Activated CD8-positive, alpha-beta memory T cell treated with anti-CD3 and anti-CD28 coated beads, Interleukin-2, amount 10 ng/mL, durations not matched to agents 7 days and 5 days (primary cell): ENCODE results near the gene PPP1R1B. TPM values are rescaled to one million over a fixed set of nuclear protein-coding genes. Genes with fewer than 3 reads are reported as not detected.

Source experiments
- ATAC-seq: fragments of 150-1000 bp; cut with Tn5 transposase; one replicate; pipeline ENCODE4 v1.10.0; 2021; ENCODE audit warnings: moderate library complexity
- CTCF ChIA-PET: fragments of 350-600 bp; sonication (Branson Sonifier 250); formaldehyde crosslinking; loops from one replicate; lab custom pipeline; 2021; ENCODE audit warnings: antibody characterized with exemption; lab: Charles Lee
- DNase-seq: peaks from one replicate; pipeline ENCODE4 v3.0.0-alpha.2; 2020
- H3K27ac Mint-ChIP-seq: one replicate; pipeline ENCODE4 v1.8.0; 2021; ENCODE audit warnings: mild to moderate bottlenecking, mixed read lengths
- H3K27me3 Mint-ChIP-seq: one replicate; pipeline ENCODE4 v1.8.0; 2021; ENCODE audit warnings: mixed read lengths
- H3K36me3 Mint-ChIP-seq: one replicate; pipeline ENCODE4 v1.8.0; 2021; ENCODE audit warnings: mild to moderate bottlenecking, mixed read lengths
- H3K4me1 Mint-ChIP-seq: one replicate; pipeline ENCODE4 v1.8.0; 2021; ENCODE audit warnings: mixed read lengths
- H3K4me3 Mint-ChIP-seq: one replicate; pipeline ENCODE4 v1.8.0; 2021; ENCODE audit warnings: mild to moderate bottlenecking, moderate library complexity, mixed read lengths
- H3K9me3 Mint-ChIP-seq: one replicate; pipeline ENCODE4 v1.8.0; 2022; ENCODE audit warnings: low read depth, mixed read lengths
- total RNA-seq, 2 experiments: library from RNA; stranded (reverse); gene quantifications; one replicate each; pipeline ENCODE4 v1.2.3, GENCODE V29; 2021

The PPP1R1B gene
- total RNA-seq, 2 experiments from 2014 or later, result not detected

DNA sequence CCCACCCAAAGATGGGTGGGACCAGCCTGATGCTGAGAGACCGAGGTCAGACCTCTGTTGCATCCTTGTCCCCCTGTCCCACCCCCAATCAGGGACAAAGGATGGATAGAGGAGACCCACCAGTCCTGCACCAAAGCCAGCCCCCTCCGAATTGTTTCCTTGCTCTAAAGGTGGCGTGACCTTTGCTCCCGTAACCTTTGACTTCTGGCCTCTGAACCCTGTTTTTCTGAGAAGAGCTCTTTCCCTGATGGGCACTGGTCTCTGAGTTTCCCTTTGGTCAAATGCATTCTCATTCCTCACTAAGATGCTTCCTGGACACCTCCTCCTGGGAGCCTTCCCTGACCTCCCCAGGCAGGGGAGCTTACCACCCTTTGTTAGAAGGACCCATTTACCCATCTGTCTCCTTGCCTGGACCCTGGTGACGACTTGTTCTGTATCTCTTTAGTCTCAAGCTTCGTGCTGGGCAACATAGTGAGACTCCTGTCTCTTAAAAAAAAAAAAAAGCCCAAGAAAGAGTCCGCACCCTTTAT, 13.8 kb upstream of the PPP1R1B start:
- Mint-ChIP-seq H3K27ac (no peak overlapping the region), H3K36me3 (no peaks in the 10 kb centered on the region), H3K27me3 (peaks cover 60% of the 10 kb centered on the region), H3K9me3 (no peaks in the 10 kb centered on the region), H3K4me1 (no peaks in the 10 kb centered on the region), H3K4me3 (no peak overlapping the region)
- CTCF ChIA-PET, result interaction anchor here (2.4 to 2.7 kb wide), 2 partner anchors 9 to 10 kb away, joined by 8 to 22 read pairs; no protein-coding TSS in a partner anchor
- ATAC-seq (no peak), DNase-seq (no peak)

GRCh38 chr17:39614545-39615157, 12.1 kb upstream of the PPP1R1B start:
- no peak overlapping the region for H3K27ac Mint-ChIP-seq
- CTCF ChIA-PET, result interaction anchor here (1.7 to 13.1 kb wide), 2 partner anchors 9 to 20 kb away, joined by 13 to 300 read pairs; partner anchors contain the start of gene STARD3
- no peaks in the 10 kb centered on the region for H3K36me3 Mint-ChIP-seq
- peaks cover 58% of the 10 kb centered on the region for H3K27me3 Mint-ChIP-seq
- H3K4me1 Mint-ChIP-seq, result peaks cover 1% of the 10 kb centered on the region
- no peak overlapping the region for H3K4me3 Mint-ChIP-seq
- no peak for ATAC-seq
- no peaks in the 10 kb centered on the region for H3K9me3 Mint-ChIP-seq
- DNase-seq, result no peak

DNA sequence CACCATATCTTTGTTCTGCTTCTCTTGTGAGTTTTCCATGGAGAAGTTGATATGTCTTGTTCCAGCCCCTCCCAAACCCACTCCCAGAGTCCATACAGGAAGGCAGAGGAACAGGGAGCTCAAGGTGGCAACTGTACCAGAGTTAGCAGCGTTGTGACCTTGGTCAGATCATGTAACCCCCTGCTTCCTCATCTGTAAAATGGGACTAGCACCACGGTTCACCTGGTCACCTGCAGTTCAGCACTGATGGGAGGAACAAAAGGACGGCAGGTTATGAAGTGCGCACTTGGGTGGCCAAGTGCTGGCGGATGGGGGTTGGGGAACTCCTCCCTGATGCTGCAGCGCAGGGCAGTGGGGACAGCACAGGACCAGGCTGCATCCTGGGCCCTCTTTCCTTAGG, 11.3 kb upstream of the PPP1R1B start:
- DNase-seq (no peak), ATAC-seq (no peak)
- H3K4me1 Mint-ChIP-seq, result peaks cover 1% of the 10 kb centered on the region
- CTCF ChIA-PET, result interaction anchor here (1.7 to 13.1 kb wide), 2 partner anchors 8 to 19 kb away, joined by 13 to 300 read pairs; partner anchors contain the start of gene STARD3
- H3K27me3 Mint-ChIP-seq, result peaks cover 59% of the 10 kb centered on the region
- H3K36me3 Mint-ChIP-seq, result no peaks in the 10 kb centered on the region
- H3K4me3 Mint-ChIP-seq, result no peak overlapping the region
- H3K9me3 Mint-ChIP-seq, result no peaks in the 10 kb centered on the region
- no peak overlapping the region for H3K27ac Mint-ChIP-seq

DNA sequence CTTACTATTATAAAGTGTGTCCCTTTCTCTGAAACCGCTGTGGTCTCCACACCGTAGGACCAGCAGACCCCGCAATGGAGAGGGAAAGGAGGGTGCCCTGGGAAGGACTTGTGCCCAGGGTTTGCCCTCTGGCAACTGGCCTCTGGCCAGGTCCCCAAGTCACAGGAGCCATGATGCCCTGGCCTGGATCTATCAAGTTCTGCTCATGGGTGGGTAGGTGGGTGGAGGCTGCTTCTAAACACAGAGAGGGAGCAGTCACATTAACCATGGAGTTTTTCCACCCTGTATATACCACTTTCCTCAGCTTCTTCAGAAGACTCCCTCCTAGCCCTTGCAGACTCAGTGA, 9.7 kb upstream of the PPP1R1B start:
- CTCF ChIA-PET, result interaction anchor here (2.3 to 13.1 kb wide), 2 partner anchors 17 to 37 kb away, joined by 7 to 300 read pairs; partner anchors contain the start of gene STARD3
- Mint-ChIP-seq H3K4me1 (peaks cover 3% of the 10 kb centered on the region), H3K27ac (no peak overlapping the region), H3K36me3 (no peaks in the 10 kb centered on the region), H3K27me3 (peaks cover 54% of the 10 kb centered on the region), H3K4me3 (peak overlapping the region; percentile 41), H3K9me3 (no peaks in the 10 kb centered on the region)
- DNase-seq, result no peak
- no peak for ATAC-seq

DNA sequence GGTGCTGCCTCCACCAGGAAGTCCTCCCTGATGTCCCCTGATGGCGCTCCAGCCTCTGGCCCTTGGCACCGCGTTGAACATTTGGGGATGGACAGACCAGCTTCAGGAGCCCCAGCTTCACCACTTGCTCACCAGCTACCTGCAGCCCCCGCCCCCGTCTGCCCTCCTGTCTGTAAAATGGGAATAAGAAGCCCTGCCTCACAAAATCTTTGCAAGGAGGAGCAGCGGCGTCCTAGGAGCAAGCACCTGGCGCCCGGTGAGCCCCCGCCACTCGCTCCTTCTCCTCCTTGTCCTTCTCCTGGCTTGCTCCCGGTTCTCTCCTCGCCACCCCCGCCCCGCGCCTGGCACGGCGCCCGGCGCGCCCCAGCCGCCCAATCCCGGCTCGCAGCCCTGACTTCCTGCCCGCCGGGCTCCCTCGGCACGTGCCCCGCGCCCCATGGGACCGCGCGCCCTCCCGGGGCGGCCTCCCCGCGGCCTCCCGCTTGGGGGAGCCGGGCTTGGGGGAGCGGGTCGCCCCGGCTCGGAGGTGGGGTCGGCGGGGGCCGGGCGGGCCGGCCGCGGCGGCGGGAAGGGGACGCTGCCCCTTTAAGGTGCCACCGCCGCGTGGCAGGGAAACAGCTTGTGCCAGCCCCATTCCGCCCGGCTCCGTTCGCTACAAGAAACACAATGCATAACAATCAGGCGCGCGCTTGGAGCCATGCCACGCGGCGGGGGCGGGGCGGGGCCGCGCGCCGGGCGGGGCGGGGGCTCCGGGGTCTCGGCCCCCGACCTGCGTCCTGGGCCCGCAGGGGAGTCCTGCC, 9.1 kb upstream of the PPP1R1B start:
- Mint-ChIP-seq H3K9me3 (no peaks in the 10 kb centered on the region), H3K27ac (no peak overlapping the region), H3K27me3 (peaks cover 54% of the 10 kb centered on the region), H3K36me3 (no peaks in the 10 kb centered on the region), H3K4me1 (peaks cover 9% of the 10 kb centered on the region), H3K4me3 (peak overlapping the region; percentile 48)
- ATAC-seq, result peak; percentile 20
- CTCF ChIA-PET, result interaction anchor here (2.3 to 13.1 kb wide), 3 partner anchors 17 to 69 kb away, joined by 7 to 300 read pairs (median 108); partner anchors contain the start of gene STARD3
- no peak for DNase-seq

DNA sequence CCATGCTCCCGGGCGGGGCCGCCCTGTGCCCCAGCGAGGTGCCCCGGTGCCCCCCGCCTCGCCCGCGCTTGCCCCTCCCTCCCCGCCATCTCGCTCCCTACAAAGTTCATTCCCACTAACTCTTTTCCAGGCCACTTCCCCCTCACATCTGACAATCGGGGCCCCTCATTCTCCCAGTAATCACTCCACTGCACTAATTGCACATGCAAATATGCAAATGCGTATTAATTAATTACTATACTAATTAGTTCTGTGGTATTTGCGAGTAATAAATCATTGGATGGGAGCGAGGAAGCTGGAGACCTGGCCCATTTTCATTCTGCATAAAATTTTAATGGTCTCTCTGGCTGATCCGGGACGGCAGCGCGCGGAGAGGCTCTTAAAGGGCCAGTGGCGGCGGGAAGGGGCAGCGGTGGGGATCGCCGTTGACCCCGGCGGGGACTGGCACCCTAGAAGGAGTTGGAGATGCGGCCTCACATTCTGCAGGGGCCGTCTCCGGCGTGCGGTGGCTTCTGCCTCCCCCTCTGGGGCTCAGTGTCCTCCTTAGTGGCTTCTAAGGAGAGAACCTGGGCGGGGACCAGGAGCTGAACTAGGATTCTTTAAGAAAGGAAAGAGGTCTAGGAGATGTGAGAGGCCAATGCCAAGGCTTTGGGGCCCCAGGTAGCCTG, 8.4 kb upstream of the PPP1R1B start:
- ATAC-seq, result no peak
- CTCF ChIA-PET, result interaction anchor here (0.7 to 17.8 kb wide), 7 partner anchors 16 to 151 kb away, joined by 3 to 307 read pairs (median 108); partner anchors contain the start of genes MIEN1, PNMT, STARD3 and TCAP
- Mint-ChIP-seq H3K4me3 (peak overlapping the region; percentile 48), H3K4me1 (peaks cover 16% of the 10 kb centered on the region), H3K27ac (no peak overlapping the region), H3K36me3 (no peaks in the 10 kb centered on the region), H3K9me3 (no peaks in the 10 kb centered on the region), H3K27me3 (peaks cover 50% of the 10 kb centered on the region)
- no peak for DNase-seq

DNA sequence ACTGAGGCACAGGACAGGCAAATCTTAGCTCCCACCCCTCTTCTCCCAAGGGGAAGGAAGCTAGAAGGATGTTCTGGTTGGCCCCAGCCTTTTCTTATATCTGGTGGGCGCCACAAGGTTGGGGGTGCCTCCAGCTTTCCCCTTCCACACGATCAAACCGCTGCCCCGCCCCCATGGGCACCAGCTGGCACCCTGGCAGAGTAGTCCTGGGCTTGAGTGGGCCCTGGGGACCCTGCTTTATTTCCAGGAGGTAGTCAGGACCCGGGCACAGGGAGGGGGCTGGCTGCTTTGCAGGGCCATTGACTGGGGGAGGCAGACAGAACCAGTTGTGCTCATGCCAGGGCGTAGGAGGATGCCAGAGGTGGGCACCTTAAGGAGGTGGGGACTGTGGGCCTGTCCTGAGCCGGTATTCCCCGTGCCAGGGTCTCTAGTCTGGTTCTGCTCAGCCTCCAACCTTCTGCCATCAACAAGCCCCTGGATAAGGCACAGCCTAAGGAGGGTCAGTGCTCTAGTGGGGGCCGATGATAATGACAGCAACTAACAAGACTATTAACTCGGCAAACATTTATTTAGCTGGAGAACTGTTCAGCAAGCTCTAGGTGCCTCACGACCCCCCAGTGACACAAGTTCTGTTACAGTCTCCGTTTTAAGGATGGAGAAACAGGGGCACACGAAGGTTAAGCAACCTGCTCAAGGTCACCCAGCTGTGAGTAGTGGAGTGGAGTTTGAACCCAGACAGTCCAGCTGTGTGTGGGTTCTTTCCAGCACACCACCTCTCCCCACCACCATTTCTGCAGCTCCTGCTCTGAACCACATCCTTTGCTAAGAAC, 7.6 kb upstream of the PPP1R1B start:
- Mint-ChIP-seq H3K27ac (no peak overlapping the region), H3K27me3 (peaks cover 49% of the 10 kb centered on the region), H3K9me3 (no peaks in the 10 kb centered on the region), H3K4me3 (no peak overlapping the region), H3K4me1 (peaks cover 23% of the 10 kb centered on the region), H3K36me3 (no peaks in the 10 kb centered on the region)
- ATAC-seq (no peak), DNase-seq (no peak)
- CTCF ChIA-PET, result interaction anchor here (0.7 to 17.8 kb wide), 9 partner anchors 15 to 151 kb away, joined by 3 to 307 read pairs (median 7); partner anchors contain the start of genes MIEN1, PGAP3, PNMT and STARD3

- Mint-ChIP-seq H3K36me3 (no peaks in the 10 kb centered on the region), H3K27ac (no peak overlapping the region), H3K9me3 (no peaks in the 10 kb centered on the region), H3K4me1 (peaks cover 23% of the 10 kb centered on the region), H3K4me3 (no peak overlapping the region), H3K27me3 (peaks cover 44% of the 10 kb centered on the region)
- DNase-seq (no peak), ATAC-seq (no peak)
- CTCF ChIA-PET, result interaction anchor here (0.9 to 17.8 kb wide), 10 partner anchors 14 to 360 kb away, joined by 3 to 307 read pairs (median 28); partner anchors contain the start of genes MIEN1, PGAP3, PNMT and PSMD3
Measured at GRCh38 chr17:39619786-39620101, 7.0 kb upstream of the PPP1R1B start.

DNA sequence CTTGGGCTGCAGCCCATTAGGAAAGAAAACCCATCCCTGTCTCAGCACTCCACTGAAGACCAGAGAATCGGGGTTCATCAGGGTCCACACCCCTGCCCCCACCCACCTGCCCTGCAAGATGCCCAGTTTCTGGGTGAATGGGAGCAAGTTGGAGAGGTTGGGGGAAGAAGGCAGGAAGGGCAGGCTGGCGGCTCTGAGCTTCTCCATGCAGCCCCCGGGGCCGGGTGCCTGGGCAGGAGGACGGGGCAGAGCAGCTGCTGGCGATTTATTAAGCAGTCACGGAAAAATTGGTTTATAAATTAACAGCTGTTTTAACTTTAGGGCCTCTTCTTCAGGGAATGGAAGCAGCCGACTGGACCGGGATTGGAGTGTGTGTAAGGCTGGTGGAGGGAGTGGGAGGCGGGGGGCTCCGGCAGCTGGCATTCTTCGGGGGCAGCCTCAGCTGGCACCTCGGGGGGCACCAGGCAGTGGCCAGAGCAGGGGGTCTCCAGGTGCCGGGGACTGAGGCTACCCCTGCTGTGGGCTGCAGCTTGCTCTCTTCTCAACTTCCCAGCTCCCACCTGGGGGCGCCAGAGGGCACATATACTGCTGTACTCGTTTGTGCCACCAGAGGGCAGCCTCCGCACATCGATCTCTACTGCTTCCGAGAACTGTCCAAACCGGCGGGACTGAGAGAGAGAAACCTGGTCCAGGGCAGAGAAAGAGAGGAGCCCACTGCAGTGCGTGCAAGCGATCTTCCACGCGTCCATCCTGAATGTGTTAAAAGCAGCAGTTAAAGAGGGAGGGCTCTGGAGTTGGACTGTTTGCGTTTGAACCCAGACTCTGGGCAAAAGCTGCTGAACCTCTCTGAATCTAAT, 5.0 kb upstream of the PPP1R1B start:
- no peaks in the 10 kb centered on the region for H3K9me3 Mint-ChIP-seq
- no peaks in the 10 kb centered on the region for H3K36me3 Mint-ChIP-seq
- H3K4me3 Mint-ChIP-seq, result peak overlapping the region; percentile 77
- CTCF ChIA-PET, result interaction anchor here (0.5 to 17.8 kb wide), 81 partner anchors 9 to 555 kb away, joined by 3 to 307 read pairs (median 4); partner anchors contain the start of genes CDK12, IKZF3, MIEN1 and NEUROD2
- H3K4me1 Mint-ChIP-seq, result peaks cover 23% of the 10 kb centered on the region
- peak; percentile 68 for ATAC-seq
- peak overlapping the region; percentile 98 for H3K27ac Mint-ChIP-seq
- DNase-seq, result peak; percentile 91
- peaks cover 39% of the 10 kb centered on the region for H3K27me3 Mint-ChIP-seq

DNA sequence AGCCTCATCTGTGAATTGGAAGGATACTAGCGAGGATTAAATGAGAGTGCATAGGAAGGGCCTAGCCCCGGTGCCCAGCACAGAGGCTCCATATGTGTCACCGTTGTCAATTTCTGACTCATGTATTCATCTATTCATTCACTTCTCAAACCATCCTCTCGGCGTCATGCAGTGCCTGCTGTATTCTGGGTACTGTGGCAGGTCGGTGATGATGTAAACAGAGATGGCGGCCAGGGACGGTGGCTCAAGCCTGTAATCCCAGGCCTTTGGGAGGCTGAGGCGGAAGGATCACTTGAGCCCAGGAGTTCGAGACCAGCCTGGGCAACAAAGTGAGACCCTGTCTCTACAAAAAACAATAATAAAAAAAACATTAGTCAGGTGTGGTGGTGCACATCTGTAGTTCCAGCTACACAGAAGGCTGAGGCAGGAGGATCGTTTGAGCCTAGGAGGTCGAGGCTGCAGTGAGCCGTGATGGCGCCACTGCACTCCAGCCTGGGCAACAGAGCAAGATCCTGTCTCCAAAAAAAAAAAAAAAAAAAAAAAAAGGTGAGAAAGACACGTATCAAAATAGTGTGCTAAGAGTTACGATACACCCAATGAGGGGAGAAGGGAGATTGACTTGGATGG, 4.3 kb upstream of the PPP1R1B start:
- no peaks in the 10 kb centered on the region for H3K36me3 Mint-ChIP-seq
- DNase-seq (peak; percentile 87), ATAC-seq (peak; percentile 87)
- peaks cover 23% of the 10 kb centered on the region for H3K4me1 Mint-ChIP-seq
- peak overlapping the region; percentile 77 for H3K4me3 Mint-ChIP-seq
- CTCF ChIA-PET, result interaction anchor here (0.6 to 17.8 kb wide), 62 partner anchors 10 to 1026 kb away, joined by 3 to 307 read pairs (median 5); partner anchors contain the start of genes CDK12, MED1, MIEN1 and NEUROD2
- peaks cover 34% of the 10 kb centered on the region for H3K27me3 Mint-ChIP-seq
- peak overlapping the region; percentile 98 for H3K27ac Mint-ChIP-seq
- H3K9me3 Mint-ChIP-seq, result no peaks in the 10 kb centered on the region

- DNase-seq (peak; percentile 91), ATAC-seq (peak; percentile 54)
- no peaks in the 10 kb centered on the region for H3K9me3 Mint-ChIP-seq
- H3K27ac Mint-ChIP-seq, result peak overlapping the region; percentile 98
- peaks cover 37% of the 10 kb centered on the region for H3K27me3 Mint-ChIP-seq
- peak overlapping the region; percentile 77 for H3K4me3 Mint-ChIP-seq
- CTCF ChIA-PET, result interaction anchor here (0.5 to 17.8 kb wide), 43 partner anchors 8 to 488 kb away, joined by 3 to 307 read pairs (median 4); partner anchors contain the start of genes MED1, MIEN1, PGAP3 and PNMT
- H3K36me3 Mint-ChIP-seq, result no peaks in the 10 kb centered on the region
- peaks cover 21% of the 10 kb centered on the region for H3K4me1 Mint-ChIP-seq
Measured at GRCh38 chr17:39623356-39623950, 3.3 kb upstream of the PPP1R1B start.
